Mesendoderm (in vitro differentiated cells): ENCODE results near the gene CDH11.

Experiments
- DNase-seq: peaks from one replicate; pipeline ENCODE4 v3.0.0; 2013
- H2AK5ac ChIP-seq: 2 replicates; pipeline ENCODE4 v1.6.1; 2013; ENCODE audit warnings: low read length, inconsistent platforms
- H2BK120ac ChIP-seq: 2 replicates; pipeline ENCODE4 v1.6.1; 2013; ENCODE audit warnings: low read depth, mild to moderate bottlenecking, low read length, moderate library complexity, mixed read lengths
- H2BK15ac ChIP-seq: replicated peaks from 2 replicates; pipeline ENCODE4 v1.6.1; 2013; ENCODE audit warnings: low read depth, mild to moderate bottlenecking, moderate library complexity
- H2BK5ac ChIP-seq: 2 replicates; pipeline ENCODE4 v1.6.1; 2013; ENCODE audit warnings: low read length, inconsistent platforms
- H3K18ac ChIP-seq: 2 replicates; pipeline ENCODE4 v1.6.1; 2013; ENCODE audit warnings: mild to moderate bottlenecking, low read length, mixed read lengths
- H3K23ac ChIP-seq: one replicate; pipeline ENCODE4 v1.6.1; 2013; ENCODE audit warnings: low read length
- H3K27ac ChIP-seq: 2 replicates; pipeline ENCODE4 v1.5.1; 2013; ENCODE audit warnings: low read depth, mild to moderate bottlenecking, inconsistent platforms, low read length, moderate library complexity
- H3K27me3 ChIP-seq: 2 replicates; pipeline ENCODE4 v1.6.1; 2013; ENCODE audit warnings: low read length, control low read depth, mild to moderate bottlenecking, inconsistent platforms; ENCODE audit not compliant: insufficient read depth, poor library complexity
- H3K36me3 ChIP-seq: 2 replicates; pipeline ENCODE4 v1.6.1; 2013; ENCODE audit warnings: low read length, inconsistent platforms; ENCODE audit not compliant: control insufficient read depth, insufficient read depth
- H3K4ac ChIP-seq: one replicate; pipeline ENCODE4 v1.6.1; 2013; ENCODE audit warnings: low read depth, mild to moderate bottlenecking, low read length, moderate library complexity
- H3K4me1 ChIP-seq: 2 replicates; pipeline ENCODE4 v1.6.1; 2013; ENCODE audit warnings: low read depth, low read length, inconsistent platforms; ENCODE audit not compliant: control insufficient read depth
- H3K4me2 ChIP-seq: 2 replicates; pipeline ENCODE4 v1.6.1; 2013; ENCODE audit warnings: low read length
- H3K4me3 ChIP-seq: 2 replicates; pipeline ENCODE4 v1.5.1; 2013; ENCODE audit warnings: mild to moderate bottlenecking, low read length
- H3K56ac ChIP-seq: one replicate; pipeline ENCODE4 v1.6.1; 2013; ENCODE audit warnings: low read length
- H3K79me1 ChIP-seq: 2 replicates; pipeline ENCODE4 v1.6.1; 2013; ENCODE audit warnings: low read length, inconsistent platforms
- H3K79me2 ChIP-seq: 2 replicates; pipeline ENCODE4 v1.6.1; 2013; ENCODE audit warnings: mild to moderate bottlenecking, low read length; ENCODE audit not compliant: control insufficient read depth, insufficient read depth
- H3K9ac ChIP-seq: 2 replicates; pipeline ENCODE4 v1.6.1; 2013; ENCODE audit warnings: low read length, inconsistent platforms
- H4K5ac ChIP-seq: one replicate; pipeline ENCODE4 v1.6.1; 2013; ENCODE audit warnings: low read length
- H4K8ac ChIP-seq: one replicate; pipeline ENCODE4 v1.6.1; 2013; ENCODE audit warnings: low read depth, mild to moderate bottlenecking, control low read depth, low read length, moderate library complexity
- WGBS: extraction: QIAGEN DNeasy Blood & Tissue Kit; methylation state at CpG from one replicate; pipeline ENCODE4 v1.1.7; 2013; ENCODE audit warnings: low lambda C conversion rate, missing lambda C conversion rate; ENCODE audit not compliant: insufficient coverage; ENCODE audit errors: extremely low coverage; 5-methylcytosine and 5-hydroxymethylcytosine counted together

CDH11 gene

DNA sequence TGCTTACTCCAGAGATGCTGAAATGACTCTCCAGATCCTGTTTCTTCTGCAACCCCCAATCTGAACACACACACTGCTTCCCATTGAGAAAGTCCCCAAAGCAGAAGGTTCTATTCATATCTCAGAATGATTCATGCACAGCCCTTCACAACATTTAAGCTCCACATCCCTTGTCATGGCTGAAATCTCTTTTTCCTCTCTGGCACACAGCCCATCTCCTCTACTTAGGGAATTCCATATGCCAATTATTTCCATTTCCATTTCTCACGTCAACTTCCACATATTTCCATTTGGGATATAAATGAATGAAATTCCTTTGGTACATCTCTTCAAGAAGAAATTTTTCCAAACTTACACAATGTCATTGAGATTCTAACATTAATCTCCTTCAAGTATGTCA lies 119.6 kb downstream of the CDH11 start:
- DNase-seq = no peak
- Histone ChIP-seq H3K56ac (no peak overlapping the region), H3K27me3 (no peaks in the 10 kb centered on the region), H2BK120ac (no peak overlapping the region), H2BK15ac (no peak overlapping the region), H4K5ac (no peak overlapping the region), H3K4ac (no peak overlapping the region), H2AK5ac (no peak overlapping the region), H3K79me2 (no peaks in the 10 kb centered on the region), H3K23ac (no peak overlapping the region), H2BK5ac (no peak overlapping the region), H3K18ac (no peak overlapping the region), H3K4me2 (no peak overlapping the region), H3K9ac (no peak overlapping the region), H3K79me1 (no peaks in the 10 kb centered on the region), H3K36me3 (no peaks in the 10 kb centered on the region), H3K27ac (no peak overlapping the region), H4K8ac (no peak overlapping the region), H3K4me3 (no peak overlapping the region), H3K4me1 (no peaks in the 10 kb centered on the region)
- WGBS = no CpG with 5 or more reads among the region's 1 CpG

DNA sequence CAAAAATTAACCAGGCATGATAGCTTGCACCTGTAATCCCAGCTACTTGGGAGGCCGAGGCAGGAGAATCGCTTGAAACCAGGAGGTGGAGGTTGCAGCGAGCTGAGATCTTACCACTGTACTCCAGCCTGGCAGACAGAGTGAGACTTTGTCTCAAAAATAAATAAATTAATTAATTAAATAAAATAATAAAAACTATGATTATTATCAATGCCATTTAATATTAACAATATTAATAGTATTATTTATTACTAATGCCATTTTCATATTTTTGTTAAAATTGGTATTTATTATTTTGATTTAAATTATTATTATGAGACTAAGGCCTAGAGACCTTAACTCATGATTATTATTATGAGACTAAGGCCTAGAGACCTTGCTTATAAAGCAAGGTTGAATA lies 121.2 kb downstream of the CDH11 start:
- no CpG with 5 or more reads among the region's 3 CpGs for WGBS
- H2AK5ac ChIP-seq = no peak overlapping the region
- no peak overlapping the region for H3K56ac ChIP-seq
- H3K36me3 ChIP-seq = no peaks in the 10 kb centered on the region
- no peak overlapping the region for H3K18ac ChIP-seq
- H2BK15ac ChIP-seq = no peak overlapping the region
- H2BK120ac ChIP-seq = no peak overlapping the region
- DNase-seq = no peak
- no peaks in the 10 kb centered on the region for H3K27me3 ChIP-seq
- no peaks in the 10 kb centered on the region for H3K79me2 ChIP-seq
- H3K27ac ChIP-seq = no peak overlapping the region
- no peak overlapping the region for H3K9ac ChIP-seq
- H3K4me1 ChIP-seq = no peaks in the 10 kb centered on the region
- no peaks in the 10 kb centered on the region for H3K79me1 ChIP-seq
- H4K8ac ChIP-seq = no peak overlapping the region
- no peak overlapping the region for H3K4me3 ChIP-seq
- H2BK5ac ChIP-seq = no peak overlapping the region
- H3K23ac ChIP-seq = no peak overlapping the region
- no peak overlapping the region for H3K4me2 ChIP-seq
- H4K5ac ChIP-seq = no peak overlapping the region
- no peak overlapping the region for H3K4ac ChIP-seq

DNA sequence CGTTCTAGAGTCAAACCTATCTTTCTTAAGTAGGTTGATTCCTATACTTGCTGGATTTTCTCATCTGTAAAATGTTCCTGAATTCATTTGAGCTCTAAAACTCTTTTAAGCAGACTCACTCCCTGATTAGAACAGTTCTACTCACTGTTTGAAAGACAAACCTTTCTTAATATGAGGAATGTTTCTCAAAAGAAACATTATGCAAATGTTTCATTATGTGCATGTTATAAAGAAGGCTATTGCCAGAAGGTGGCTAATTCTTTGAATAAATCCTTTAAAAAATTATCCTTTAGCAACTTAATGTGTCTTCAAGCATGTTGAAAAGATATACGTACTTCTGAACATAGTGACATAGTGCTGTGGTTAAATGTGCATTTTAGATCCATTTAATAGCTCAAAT lies 124.1 kb downstream of the CDH11 start:
- no peak overlapping the region for H4K5ac ChIP-seq
- H4K8ac ChIP-seq = no peak overlapping the region
- no peaks in the 10 kb centered on the region for H3K79me2 ChIP-seq
- no peak overlapping the region for H3K4ac ChIP-seq
- H2AK5ac ChIP-seq = no peak overlapping the region
- no peaks in the 10 kb centered on the region for H3K27me3 ChIP-seq
- no peak overlapping the region for H2BK5ac ChIP-seq
- H3K18ac ChIP-seq = no peak overlapping the region
- H3K4me3 ChIP-seq = no peak overlapping the region
- H3K56ac ChIP-seq = no peak overlapping the region
- WGBS = no CpG with 5 or more reads among the region's 2 CpGs
- H3K27ac ChIP-seq = no peak overlapping the region
- no peak overlapping the region for H3K4me2 ChIP-seq
- no peak overlapping the region for H3K9ac ChIP-seq
- H3K23ac ChIP-seq = no peak overlapping the region
- H3K36me3 ChIP-seq = no peaks in the 10 kb centered on the region
- no peaks in the 10 kb centered on the region for H3K4me1 ChIP-seq
- no peaks in the 10 kb centered on the region for H3K79me1 ChIP-seq
- H2BK120ac ChIP-seq = no peak overlapping the region
- no peak for DNase-seq
- H2BK15ac ChIP-seq = no peak overlapping the region

DNA sequence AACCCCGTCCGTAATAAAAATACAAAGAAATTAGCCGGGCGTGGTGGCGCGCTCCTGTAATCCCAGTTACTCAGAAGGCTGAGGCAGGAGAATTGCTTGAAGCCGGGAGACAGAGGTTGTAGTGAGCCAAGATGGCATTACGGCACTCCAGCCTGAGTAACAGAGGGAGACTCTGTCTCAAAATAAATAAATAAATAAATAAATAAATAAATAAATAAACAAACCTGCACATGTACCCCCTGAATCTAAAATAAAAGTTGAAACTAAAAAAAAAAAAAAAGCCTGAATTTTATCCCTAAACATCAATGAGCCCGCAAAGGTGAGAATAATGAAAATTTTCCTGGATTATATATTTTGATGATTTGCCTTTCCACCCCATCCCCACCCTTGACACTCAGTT lies 124.7 kb downstream of the CDH11 start:
- H2BK120ac ChIP-seq = no peak overlapping the region
- no peaks in the 10 kb centered on the region for H3K27me3 ChIP-seq
- no peak overlapping the region for H3K4me2 ChIP-seq
- H3K27ac ChIP-seq = no peak overlapping the region
- no peak overlapping the region for H3K4ac ChIP-seq
- H4K5ac ChIP-seq = no peak overlapping the region
- H3K79me1 ChIP-seq = no peaks in the 10 kb centered on the region
- H4K8ac ChIP-seq = no peak overlapping the region
- no peak overlapping the region for H2BK5ac ChIP-seq
- WGBS = no CpG with 5 or more reads among the region's 9 CpGs
- H2AK5ac ChIP-seq = no peak overlapping the region
- H3K79me2 ChIP-seq = no peaks in the 10 kb centered on the region
- no peak for DNase-seq
- H3K4me3 ChIP-seq = no peak overlapping the region
- H3K18ac ChIP-seq = no peak overlapping the region
- H3K36me3 ChIP-seq = no peaks in the 10 kb centered on the region
- H3K23ac ChIP-seq = no peak overlapping the region
- H2BK15ac ChIP-seq = no peak overlapping the region
- H3K4me1 ChIP-seq = no peaks in the 10 kb centered on the region
- no peak overlapping the region for H3K9ac ChIP-seq
- no peak overlapping the region for H3K56ac ChIP-seq

DNA sequence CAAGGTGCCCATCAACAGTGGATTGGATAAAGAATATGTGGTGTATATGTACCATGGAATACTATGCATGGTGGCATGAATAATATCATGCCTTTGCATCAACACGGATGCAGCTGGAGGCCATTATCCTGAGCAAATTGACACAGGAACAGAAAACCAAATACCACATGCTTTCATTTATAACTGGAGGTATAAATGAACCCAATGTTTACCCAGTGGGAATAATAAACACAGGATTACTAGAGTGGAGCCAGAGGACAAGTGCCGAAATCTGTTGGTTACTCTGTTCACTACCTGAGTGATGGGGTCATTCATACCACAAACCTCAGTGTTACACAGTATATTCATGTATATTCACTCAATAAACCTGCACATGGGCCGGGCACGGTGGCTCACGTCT lies 125.2 kb downstream of the CDH11 start:
- H3K23ac ChIP-seq = no peak overlapping the region
- H3K4me3 ChIP-seq = no peak overlapping the region
- H2BK5ac ChIP-seq = no peak overlapping the region
- no CpG with 5 or more reads among the region's 5 CpGs for WGBS
- H3K4me1 ChIP-seq = no peaks in the 10 kb centered on the region
- H3K18ac ChIP-seq = no peak overlapping the region
- H4K8ac ChIP-seq = no peak overlapping the region
- no peak overlapping the region for H2BK120ac ChIP-seq
- H3K79me1 ChIP-seq = no peaks in the 10 kb centered on the region
- no peak overlapping the region for H4K5ac ChIP-seq
- H3K36me3 ChIP-seq = no peaks in the 10 kb centered on the region
- H2BK15ac ChIP-seq = no peak overlapping the region
- no peak for DNase-seq
- H3K4me2 ChIP-seq = no peak overlapping the region
- no peaks in the 10 kb centered on the region for H3K27me3 ChIP-seq
- no peak overlapping the region for H3K9ac ChIP-seq
- H3K79me2 ChIP-seq = no peaks in the 10 kb centered on the region
- H3K4ac ChIP-seq = no peak overlapping the region
- no peak overlapping the region for H2AK5ac ChIP-seq
- H3K56ac ChIP-seq = no peak overlapping the region
- H3K27ac ChIP-seq = no peak overlapping the region

DNA sequence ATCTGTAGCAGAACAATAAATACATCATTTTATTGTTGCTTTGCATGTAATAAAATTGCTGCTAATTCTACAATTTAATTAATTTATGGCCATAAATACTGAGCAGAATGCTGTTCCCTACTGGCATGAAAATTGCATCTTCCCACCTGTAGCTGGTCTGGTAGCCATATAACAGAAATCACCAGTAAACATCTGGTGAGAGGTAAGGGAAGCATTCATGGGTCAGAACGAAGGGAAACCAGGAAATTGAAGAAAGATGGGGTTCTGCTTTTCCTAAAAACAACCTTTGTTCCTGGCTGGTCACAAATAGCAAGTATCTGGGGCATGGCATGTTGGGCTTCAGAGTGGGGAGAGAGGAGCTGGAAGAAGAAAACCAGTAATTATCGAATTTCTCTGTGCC lies 128.4 kb downstream of the CDH11 start:
- no peak overlapping the region for H4K5ac ChIP-seq
- no peak overlapping the region for H3K4me2 ChIP-seq
- no peaks in the 10 kb centered on the region for H3K79me1 ChIP-seq
- no CpG with 5 or more reads among the region's 2 CpGs for WGBS
- H3K27me3 ChIP-seq = no peaks in the 10 kb centered on the region
- H2AK5ac ChIP-seq = no peak overlapping the region
- no peak overlapping the region for H3K56ac ChIP-seq
- H3K23ac ChIP-seq = no peak overlapping the region
- no peak for DNase-seq
- no peak overlapping the region for H2BK120ac ChIP-seq
- H3K18ac ChIP-seq = no peak overlapping the region
- no peak overlapping the region for H3K4me3 ChIP-seq
- no peak overlapping the region for H4K8ac ChIP-seq
- no peaks in the 10 kb centered on the region for H3K79me2 ChIP-seq
- peaks cover 4% of the 10 kb centered on the region for H3K4me1 ChIP-seq
- no peak overlapping the region for H3K4ac ChIP-seq
- H2BK15ac ChIP-seq = no peak overlapping the region
- no peaks in the 10 kb centered on the region for H3K36me3 ChIP-seq
- H3K27ac ChIP-seq = no peak overlapping the region
- H2BK5ac ChIP-seq = no peak overlapping the region
- H3K9ac ChIP-seq = no peak overlapping the region
